ENCODE data around the gene CLEC4F. TPM values are rescaled to one million over a fixed set of nuclear protein-coding genes. Genes with fewer than 3 reads are reported as not detected.

Gene CLEC4F
- polyA plus RNA-seq, 1 donor (not counting 4 experiments of a cell fraction or from before 2014, with no cell fraction given) = not detected

GRCh38 chr2:70779491-70779890 is 40.9 kb downstream of the CLEC4F start:
- DNase-seq (ENCODE audit: low read depth, low spot score) = no peak
- no peak overlapping the region for H3K4me3 ChIP-seq (ENCODE audit: control insufficient read depth in 2 of 3, extremely low read depth in 1 of 3, insufficient read depth in 2 of 3, low read depth in 1 of 3, low read length in 3 of 3)
- no peaks in the 10 kb centered on the region for H3K9me3 ChIP-seq (ENCODE audit: control insufficient read depth, low read depth, low read length)
- no peaks in the 10 kb centered on the region for H3K9me1 ChIP-seq (ENCODE audit: control insufficient read depth, extremely low read depth, insufficient read depth, low read length)
- no peak for FAIRE-seq
- H3K79me2 ChIP-seq (ENCODE audit: control insufficient read depth, insufficient read depth, low read length) = no peaks in the 10 kb centered on the region
- no peak overlapping the region for H3K4me2 ChIP-seq (ENCODE audit: control insufficient read depth, extremely low read depth, insufficient read depth, low read depth, low read length)
- H4K20me1 ChIP-seq (ENCODE audit: control insufficient read depth, extremely low read depth, insufficient read depth, low read length) = no peaks in the 10 kb centered on the region
- no peak overlapping the region for H2AFZ ChIP-seq (ENCODE audit: control insufficient read depth, low read length)
- H3K27me3 ChIP-seq (ENCODE audit: control insufficient read depth, extremely low read depth, insufficient read depth, low read length) = no peaks in the 10 kb centered on the region
- dilution Hi-C loops (cut with MboI; ENCODE audit: extremely low pct_ligation_motif_present, low sequenced_read_pairs) = loop anchor here (25.0 kb wide), 1 partner anchor 467 kb away; the partner anchor contains the start of gene FAM136A
- no peak for TF ChIP-seq EZH2 (IDR thresholded peaks at IDR 0.05; ENCODE audit: low read length)
- H3K9ac ChIP-seq (ENCODE audit: control insufficient read depth, extremely low read depth, insufficient read depth, low read length) = no peak overlapping the region
- no peak overlapping the region for H3K27ac ChIP-seq (ENCODE audit: control insufficient read depth, insufficient read depth, low read length)
- peaks cover 25% of the 10 kb centered on the region for H3K4me1 ChIP-seq (ENCODE audit: control insufficient read depth, extremely low read depth, insufficient read depth, low read length)
- H3K36me3 ChIP-seq (ENCODE audit: control insufficient read depth in 2 of 2, extremely low read depth in 1 of 2, insufficient read depth in 2 of 2, low read length in 2 of 2) = no peaks in the 10 kb centered on the region

- Histone ChIP-seq H3K36me3 (ENCODE audit: control insufficient read depth in 2 of 2, extremely low read depth in 1 of 2, insufficient read depth in 2 of 2, low read length in 2 of 2) (no peaks in the 10 kb centered on the region), H3K27ac (ENCODE audit: control insufficient read depth, insufficient read depth, low read length) (no peak overlapping the region), H3K9ac (ENCODE audit: control insufficient read depth, extremely low read depth, insufficient read depth, low read length) (no peak overlapping the region), H4K20me1 (ENCODE audit: control insufficient read depth, extremely low read depth, insufficient read depth, low read length) (no peaks in the 10 kb centered on the region), H3K4me1 (ENCODE audit: control insufficient read depth, extremely low read depth, insufficient read depth, low read length) (peaks cover 25% of the 10 kb centered on the region), H3K9me1 (ENCODE audit: control insufficient read depth, extremely low read depth, insufficient read depth, low read length) (no peaks in the 10 kb centered on the region), H3K4me3 (ENCODE audit: control insufficient read depth in 2 of 3, extremely low read depth in 1 of 3, insufficient read depth in 2 of 3, low read depth in 1 of 3, low read length in 3 of 3) (no peak overlapping the region), H3K9me3 (ENCODE audit: control insufficient read depth, low read depth, low read length) (no peaks in the 10 kb centered on the region), H2AFZ (ENCODE audit: control insufficient read depth, low read length) (no peak overlapping the region), H3K79me2 (ENCODE audit: control insufficient read depth, insufficient read depth, low read length) (no peaks in the 10 kb centered on the region), H3K4me2 (ENCODE audit: control insufficient read depth, extremely low read depth, insufficient read depth, low read depth, low read length) (no peak overlapping the region), H3K27me3 (ENCODE audit: control insufficient read depth, extremely low read depth, insufficient read depth, low read length) (no peaks in the 10 kb centered on the region)
- dilution Hi-C loops (cut with MboI; ENCODE audit: extremely low pct_ligation_motif_present, low sequenced_read_pairs) = loop anchor here (25.0 kb wide), 1 partner anchor 466 kb away; the partner anchor contains the start of gene FAM136A
- no peak for FAIRE-seq
- no peak for DNase-seq (ENCODE audit: low read depth, low spot score)
- no peak for TF ChIP-seq CTCF (optimal IDR thresholded peaks at IDR 0.05 in 1 of 3, IDR thresholded peaks at IDR 0.05 in 1 of 3, conservative IDR thresholded peaks at IDR 0.05 in 1 of 3; ENCODE audit: extremely low read depth in 1 of 3, insufficient read depth in 2 of 3, low read length in 3 of 3)
- no peak for TF ChIP-seq EZH2 (IDR thresholded peaks at IDR 0.05; ENCODE audit: low read length)
Measured at GRCh38 chr2:70778676-70779075, 41.7 kb downstream of the CLEC4F start.

- H3K4me2 ChIP-seq (ENCODE audit: control insufficient read depth, extremely low read depth, insufficient read depth, low read depth, low read length) = no peak overlapping the region
- H3K36me3 ChIP-seq (ENCODE audit: control insufficient read depth in 2 of 2, extremely low read depth in 1 of 2, insufficient read depth in 2 of 2, low read length in 2 of 2) = no peaks in the 10 kb centered on the region
- dilution Hi-C loops (cut with MboI; ENCODE audit: extremely low pct_ligation_motif_present, low sequenced_read_pairs) = loop anchor here (25.0 kb wide), 1 partner anchor 465 kb away; the partner anchor contains the start of gene FAM136A
- TF ChIP-seq EZH2 (IDR thresholded peaks at IDR 0.05; ENCODE audit: low read length) (no peak), CTCF (optimal IDR thresholded peaks at IDR 0.05 in 1 of 3, IDR thresholded peaks at IDR 0.05 in 1 of 3, conservative IDR thresholded peaks at IDR 0.05 in 1 of 3; ENCODE audit: extremely low read depth in 1 of 3, insufficient read depth in 2 of 3, low read length in 3 of 3) (no peak)
- DNase-seq (ENCODE audit: low read depth, low spot score) (no peak), FAIRE-seq (no peak)
- no peak overlapping the region for H3K4me3 ChIP-seq (ENCODE audit: control insufficient read depth in 2 of 3, extremely low read depth in 1 of 3, insufficient read depth in 2 of 3, low read depth in 1 of 3, low read length in 3 of 3)
- peaks cover 25% of the 10 kb centered on the region for H3K4me1 ChIP-seq (ENCODE audit: control insufficient read depth, extremely low read depth, insufficient read depth, low read length)
- no peaks in the 10 kb centered on the region for H3K79me2 ChIP-seq (ENCODE audit: control insufficient read depth, insufficient read depth, low read length)
- H4K20me1 ChIP-seq (ENCODE audit: control insufficient read depth, extremely low read depth, insufficient read depth, low read length) = no peaks in the 10 kb centered on the region
- no peaks in the 10 kb centered on the region for H3K9me3 ChIP-seq (ENCODE audit: control insufficient read depth, low read depth, low read length)
- no peak overlapping the region for H3K9ac ChIP-seq (ENCODE audit: control insufficient read depth, extremely low read depth, insufficient read depth, low read length)
- H3K9me1 ChIP-seq (ENCODE audit: control insufficient read depth, extremely low read depth, insufficient read depth, low read length) = no peaks in the 10 kb centered on the region
- no peak overlapping the region for H3K27ac ChIP-seq (ENCODE audit: control insufficient read depth, insufficient read depth, low read length)
- no peaks in the 10 kb centered on the region for H3K27me3 ChIP-seq (ENCODE audit: control insufficient read depth, extremely low read depth, insufficient read depth, low read length)
- no peak overlapping the region for H2AFZ ChIP-seq (ENCODE audit: control insufficient read depth, low read length)
Measured at GRCh38 chr2:70777450-70777849, 42.9 kb downstream of the CLEC4F start.
